B cell (primary cell): ENCODE data around the gene ESRRA. TPM values are rescaled to one million over a fixed set of nuclear protein-coding genes. Genes with fewer than 3 reads are reported as not detected.

Source experiments
- ATAC-seq: fragments of 200-7000 bp; cut with Tn5 transposase; one replicate; pipeline ENCODE4 v1.10.0; 2021; ENCODE audit warnings: low read depth, mild to moderate bottlenecking, moderate number of reproducible peaks, moderate library complexity
- CTCF ChIA-PET: fragments of 350-600 bp; sonication (Branson Sonifier 250); formaldehyde crosslinking; loops from one replicate; lab custom pipeline; 2021; ENCODE audit warnings: antibody characterized with exemption, inconsistent platforms; lab: Charles Lee
- POLR2A ChIA-PET: fragments of 350-600 bp; sonication (Branson Sonifier 250); formaldehyde crosslinking; loops from one replicate; lab custom pipeline; 2021; ENCODE audit warnings: antibody characterized with exemption; lab: Charles Lee
- DNase-seq: peaks from one replicate; pipeline ENCODE4 v3.0.0; 2013
- H2AFZ ChIP-seq: 2 replicates; pipeline ENCODE4 v1.6.1; 2012; ENCODE audit warnings: mild to moderate bottlenecking, low read depth, low read length; ENCODE audit not compliant: insufficient read depth, poor library complexity, severe bottlenecking
- H3K27ac ChIP-seq, 2 donors: 1 replicate in 1 of 2; 2 replicates in 1 of 2; pipeline ENCODE4 v1.5.1; 2012 to 2013; ENCODE audit warnings: low read length in 2 of 2, mild to moderate bottlenecking in 2 of 2, moderate library complexity in 1 of 2
- H3K27me3 ChIP-seq, 4 experiments: fragments of 200-600 bp in 1 of 4; sonication (generic) in 1 of 4; replicated peaks in 1 of 4; 1 replicate in 2 of 4; 2 replicates in 2 of 4; pipeline versions ENCODE4 v1.6.1 to v1.7.0; 2013 to 2016; ENCODE audit warnings: low read length in 3 of 4, mild to moderate bottlenecking in 2 of 4, mixed read lengths in 1 of 4, moderate library complexity in 1 of 4; ENCODE audit not compliant: insufficient read depth in 4 of 4, control insufficient read depth in 3 of 4; ENCODE audit errors: control extremely low read depth in 1 of 4
- H3K36me3 ChIP-seq, 2 experiments: replicated peaks in 1 of 2; 1 replicate in 1 of 2; 2 replicates in 1 of 2; pipeline versions ENCODE4 v1.6.1 to v1.7.1; 2013; ENCODE audit warnings: low read length in 1 of 2; ENCODE audit not compliant: insufficient read depth in 2 of 2, control insufficient read depth in 1 of 2; ENCODE audit errors: control extremely low read depth in 1 of 2, extremely low read depth in 1 of 2
- H3K4me1 ChIP-seq, 2 donors: fragments of 200-600 bp in 1 of 2; sonication (generic) in 1 of 2; 1 replicate in 1 of 2; 2 replicates in 1 of 2; pipeline versions ENCODE4 v1.5.1 to v1.6.1; 2013 to 2017; ENCODE audit warnings: low read length in 2 of 2; ENCODE audit not compliant: control insufficient read depth in 2 of 2, insufficient read depth in 2 of 2
- H3K4me2 ChIP-seq: replicated peaks from 2 replicates; pipeline ENCODE3; 2012; ENCODE audit warnings: mild to moderate bottlenecking, low read depth, low read length; ENCODE audit not compliant: poor library complexity, severe bottlenecking
- H3K4me3 ChIP-seq, 5 experiments: fragments of 200-600 bp in 1 of 5; sonication (generic) in 1 of 5; 1 replicate in 3 of 5; 2 replicates in 2 of 5; pipeline versions ENCODE4 v1.5.1 to v1.7.0; 2011 to 2016; ENCODE audit warnings: low read length in 4 of 5, mild to moderate bottlenecking in 4 of 5, low read depth in 2 of 5, control low read depth in 1 of 5, moderate library complexity in 1 of 5; ENCODE audit not compliant: insufficient read depth in 1 of 5; ENCODE audit errors: control extremely low read depth in 1 of 5, extremely low read depth in 1 of 5
- H3K79me2 ChIP-seq: fragments of 200-600 bp; sonication (generic); one replicate; pipeline ENCODE4 v1.6.0; 2016; ENCODE audit warnings: low read length; ENCODE audit not compliant: control insufficient read depth, insufficient read depth
- H3K9ac ChIP-seq: fragments of 200-600 bp; sonication (generic); 2 replicates; pipeline ENCODE4 v1.6.1; 2017; ENCODE audit warnings: mild to moderate bottlenecking, low read length, moderate library complexity
- H3K9me3 ChIP-seq, 3 donors: one replicate each; pipeline versions ENCODE4 v1.6.1 to v1.7.1; 2013; ENCODE audit warnings: low read length in 2 of 3; ENCODE audit not compliant: control insufficient read depth in 2 of 3, insufficient read depth in 1 of 3; ENCODE audit errors: control extremely low read depth in 1 of 3
- H4K20me1 ChIP-seq: 2 replicates; pipeline ENCODE4 v1.6.0; 2012; ENCODE audit warnings: mild to moderate bottlenecking, low read length; ENCODE audit not compliant: insufficient read depth, control insufficient read depth, poor library complexity, severe bottlenecking
- H3K27ac Mint-ChIP-seq: one replicate; pipeline ENCODE4 v1.8.0; 2021; ENCODE audit warnings: mixed read lengths
- H3K27me3 Mint-ChIP-seq: one replicate; pipeline ENCODE4 v1.8.0; 2021; ENCODE audit warnings: mixed read lengths
- H3K4me1 Mint-ChIP-seq: one replicate; pipeline ENCODE4 v1.8.0; 2021; ENCODE audit warnings: mixed read lengths
- H3K4me3 Mint-ChIP-seq: one replicate; pipeline ENCODE4 v1.8.0; 2021; ENCODE audit warnings: mixed read lengths
- H3K9me3 Mint-ChIP-seq: one replicate; pipeline ENCODE4 v1.8.0; 2022; ENCODE audit warnings: mixed read lengths; ENCODE audit not compliant: insufficient read depth
- CTCF ChIP-seq: fragments of 200-600 bp; IDR thresholded peaks from one replicate; pipeline ENCODE4 v1.8.0; 2022; ENCODE audit warnings: antibody characterized with exemption, mild to moderate bottlenecking
- EZH2 ChIP-seq: IDR thresholded peaks from 2 replicates; pipeline ENCODE4 v1.6.1; 2012; ENCODE audit warnings: borderline replicate concordance, low read depth, mild to moderate bottlenecking, moderate library complexity, low read length; ENCODE audit not compliant: insufficient read depth, poor library complexity, severe bottlenecking
- WGBS: methylation state at CpG from one replicate; pipeline ENCODE4 v1.1.5; 2013; ENCODE audit warnings: missing lambda C conversion rate; ENCODE audit not compliant: insufficient coverage; 5-methylcytosine and 5-hydroxymethylcytosine counted together
- intact Hi-C: fragments of 100-400 bp; cut with micrococcal nuclease; formaldehyde crosslinking; loops from one replicate; pipeline ENCODE4 v1.10.0; 2022
- polyA plus RNA-seq: library from polyadenylated mRNA; depleted of rRNA; stranded (reverse); fragments of >200 nt; gene quantifications from 2 replicates; pipeline ENCODE4 v1.2.3, GENCODE V29; 2012
- total RNA-seq, 2 donors: library from RNA; stranded (reverse); fragments of 120-200 nt in 1 of 2; gene quantifications; 1 replicate in 1 of 2; 2 replicates in 1 of 2; pipeline versions ENCODE4 v1.2.3 to v1.2.4, GENCODE V29; 2013 to 2022

The ESRRA gene
- total and polyA plus RNA-seq, 2 donors (not counting 1 experiment from before 2014, with no cell fraction given), result 16.3 to 39.6 TPM

GRCh38 chr11:64284048-64284961, 21.0 kb upstream of the ESRRA start, which contains the start of gene BAD:
TSS of gene BAD (minus strand) at chr11:64284665. CDS start at chr11:64284368, 297 bp downstream.
- peak; percentile 77 for ATAC-seq
- intact Hi-C loops, result loop anchor here (1.0 to 2.0 kb wide), 3 partner anchors 33 to 54 kb away; partner anchors contain the start of genes DNAJC4, FKBP2 and PLCB3
- no peak for TF ChIP-seq CTCF
- no peak for TF ChIP-seq EZH2
- Mint-ChIP-seq H3K27ac (peak within 1 kb of the TSS; percentile 96), H3K4me3 (peak within 1 kb of the TSS; percentile 90), H3K27me3 (no peaks in the 10 kb centered on the region), H3K4me1 (peaks cover 20% of the 10 kb centered on the region), H3K9me3 (no peaks in the 10 kb centered on the region)
- peak within 1 kb of the TSS; percentile 97 for H3K4me2 ChIP-seq
- H3K9me3 ChIP-seq, result no peaks in the 10 kb centered on the region
- ChIA-PET CTCF (interaction anchor here (0.8 to 4.6 kb wide), 11 partner anchors 10 to 88 kb away, joined by 3 to 33 read pairs (median 6); partner anchors contain the start of genes CATSPERZ, PLCB3, PPP1R14B and PRDX5), POLR2A (interaction anchor here (0.6 to 5.7 kb wide), 11 partner anchors 8 to 80 kb away, joined by 3 to 67 read pairs (median 5); partner anchors contain the start of genes DNAJC4, ESRRA, FKBP2 and PLCB3)
- peaks cover 34% of the 10 kb centered on the region for H3K79me2 ChIP-seq
- H3K9ac ChIP-seq, result peak within 1 kb of the TSS; percentile 100
- H3K36me3 ChIP-seq, result peaks cover 0 to 7% of the 10 kb centered on the region in 2 experiments
- WGBS, result 5% methylated on average over 36 of the region's 44 CpGs
- DNase-seq, result peak; percentile 96
- H3K27me3 ChIP-seq, result no peaks in the 10 kb centered on the region
- peaks cover 12% of the 10 kb centered on the region for H4K20me1 ChIP-seq
- H3K4me1 ChIP-seq, result peaks cover 13 to 18% of the 10 kb centered on the region in 2 donors
- H3K4me3 ChIP-seq, result peak within 1 kb of the TSS; percentile 61 to 97 (median 90)
- H2AFZ ChIP-seq, result peak within 1 kb of the TSS; percentile 74
- peak within 1 kb of the TSS; percentile 100 for H3K27ac ChIP-seq
